ENCODE results near the gene PLEKHM1. TPM values are rescaled to one million over a fixed set of nuclear protein-coding genes. Genes with fewer than 3 reads are reported as not detected.
"Not testable (repeated sequence)": the region's sequence is repeated elsewhere in the genome, so short reads cannot be mapped to it uniquely, and the experiment has no call there.

PLEKHM1 gene
- total RNA-seq, 1 donor, result 25.0 TPM

DNA sequence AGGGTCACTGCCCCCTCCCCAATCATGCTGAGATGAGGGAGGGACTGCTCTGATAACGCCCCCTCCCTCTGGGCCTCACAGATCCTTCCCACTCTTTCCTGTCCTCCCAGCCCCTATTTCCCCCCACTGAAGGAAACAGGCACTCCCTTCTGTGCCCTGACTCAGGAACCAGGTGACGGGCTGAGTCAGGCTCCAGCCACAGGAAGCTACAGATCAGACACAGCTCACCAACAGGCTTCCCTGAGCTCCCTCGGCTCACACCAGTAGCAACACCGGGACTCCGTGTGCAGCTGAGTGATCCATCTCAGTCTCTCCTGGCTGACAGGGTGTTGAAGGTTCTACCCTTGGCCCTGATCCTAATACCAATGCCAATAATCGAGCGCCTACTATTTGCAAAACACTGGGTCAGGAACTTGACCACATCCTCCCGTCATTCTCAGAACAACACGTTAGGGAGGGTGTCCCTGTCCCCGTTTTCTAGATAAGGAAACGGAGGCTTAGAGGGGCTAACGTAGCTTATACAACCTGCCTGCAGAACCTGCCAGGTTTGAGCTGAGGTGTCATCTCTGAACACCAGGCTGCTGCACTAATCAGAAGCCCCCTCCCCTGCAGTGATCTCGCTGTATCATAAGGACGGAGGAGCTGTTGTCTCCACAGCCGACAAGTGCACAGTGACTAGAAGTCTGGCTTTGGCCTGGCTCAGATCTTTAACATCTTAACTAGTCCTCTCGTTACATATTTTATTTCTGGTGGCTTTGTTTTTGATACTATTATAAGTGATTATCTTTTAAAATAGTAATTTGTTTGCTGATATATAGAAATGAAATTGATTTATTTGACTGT, 44.4 kb downstream of the PLEKHM1 start:
- H3K4me3 ChIP-seq (ENCODE audit: low read depth, low read length), result not testable (repeated sequence)
- DNase-seq (ENCODE audit: low read depth), result peak; percentile 64

DNA sequence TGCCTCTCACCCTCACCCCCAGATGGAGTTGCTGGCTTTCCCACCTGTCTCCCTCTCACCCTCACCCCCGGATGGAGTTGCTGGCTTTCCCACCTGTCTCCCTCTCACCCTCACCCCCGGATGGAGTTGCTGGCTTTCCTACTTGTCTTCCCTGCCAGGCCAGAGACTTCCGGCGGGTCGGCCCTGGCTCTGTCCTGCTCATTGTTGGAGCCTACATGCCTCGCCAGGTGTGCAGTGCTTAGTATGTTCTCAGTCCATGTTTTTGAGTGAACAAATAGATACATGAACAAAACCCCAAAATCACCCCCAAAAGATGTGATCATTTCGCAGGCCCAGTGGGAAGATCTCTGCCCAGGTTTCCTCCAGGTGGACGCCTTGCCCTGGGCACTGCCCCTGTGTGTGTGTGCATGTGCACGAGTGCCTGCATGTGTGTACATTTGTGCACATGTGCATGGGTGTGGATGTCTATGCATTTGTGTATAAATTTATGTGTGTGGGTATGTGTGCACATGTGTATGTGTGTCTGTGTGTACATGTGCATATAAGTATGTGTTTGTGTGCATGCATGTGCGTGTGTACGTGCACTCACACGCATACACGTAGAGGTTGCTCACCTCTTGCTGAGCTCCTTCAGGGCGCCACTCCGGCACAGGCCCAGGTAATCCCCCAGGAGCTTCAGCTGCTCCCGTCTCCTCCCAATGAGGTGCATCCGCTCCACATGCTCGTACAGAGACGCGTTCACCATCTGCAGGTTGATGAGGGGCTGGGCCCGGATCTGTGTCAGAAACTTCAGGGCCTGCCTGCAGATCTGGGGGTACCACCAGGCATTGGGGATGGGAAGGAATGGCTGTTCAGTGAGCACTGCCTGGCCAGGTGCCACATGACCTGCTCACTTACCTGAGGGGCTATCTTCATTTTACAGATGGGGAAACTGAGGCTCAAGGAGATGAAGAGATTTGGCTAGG, 45.4 kb downstream of the PLEKHM1 start:
- DNase-seq (ENCODE audit: low read depth); H3K4me3 ChIP-seq (ENCODE audit: low read depth, low read length): not testable (repeated sequence)

DNA sequence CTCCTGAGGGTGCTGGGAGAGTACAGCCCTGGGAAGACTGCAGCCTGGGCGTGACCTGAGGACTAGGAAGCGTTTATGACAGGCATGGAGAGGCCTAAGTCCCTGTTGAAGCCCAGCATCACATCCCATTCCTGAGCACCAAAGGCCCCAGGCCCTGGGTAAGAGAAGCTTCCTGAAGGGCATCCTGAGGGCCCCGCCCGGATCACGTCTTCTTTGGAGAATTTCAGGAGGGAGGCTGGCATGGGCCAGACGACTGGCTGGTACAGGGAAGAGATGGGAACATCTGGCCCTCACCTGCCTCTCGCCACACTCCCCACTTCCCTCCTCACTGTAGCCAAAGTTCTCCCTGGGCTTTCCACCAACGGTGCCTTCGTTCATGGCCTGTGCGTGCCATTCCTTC, 46.2 kb downstream of the PLEKHM1 start:
- H3K4me3 ChIP-seq (ENCODE audit: low read depth, low read length); DNase-seq (ENCODE audit: low read depth): not testable (repeated sequence)

DNA sequence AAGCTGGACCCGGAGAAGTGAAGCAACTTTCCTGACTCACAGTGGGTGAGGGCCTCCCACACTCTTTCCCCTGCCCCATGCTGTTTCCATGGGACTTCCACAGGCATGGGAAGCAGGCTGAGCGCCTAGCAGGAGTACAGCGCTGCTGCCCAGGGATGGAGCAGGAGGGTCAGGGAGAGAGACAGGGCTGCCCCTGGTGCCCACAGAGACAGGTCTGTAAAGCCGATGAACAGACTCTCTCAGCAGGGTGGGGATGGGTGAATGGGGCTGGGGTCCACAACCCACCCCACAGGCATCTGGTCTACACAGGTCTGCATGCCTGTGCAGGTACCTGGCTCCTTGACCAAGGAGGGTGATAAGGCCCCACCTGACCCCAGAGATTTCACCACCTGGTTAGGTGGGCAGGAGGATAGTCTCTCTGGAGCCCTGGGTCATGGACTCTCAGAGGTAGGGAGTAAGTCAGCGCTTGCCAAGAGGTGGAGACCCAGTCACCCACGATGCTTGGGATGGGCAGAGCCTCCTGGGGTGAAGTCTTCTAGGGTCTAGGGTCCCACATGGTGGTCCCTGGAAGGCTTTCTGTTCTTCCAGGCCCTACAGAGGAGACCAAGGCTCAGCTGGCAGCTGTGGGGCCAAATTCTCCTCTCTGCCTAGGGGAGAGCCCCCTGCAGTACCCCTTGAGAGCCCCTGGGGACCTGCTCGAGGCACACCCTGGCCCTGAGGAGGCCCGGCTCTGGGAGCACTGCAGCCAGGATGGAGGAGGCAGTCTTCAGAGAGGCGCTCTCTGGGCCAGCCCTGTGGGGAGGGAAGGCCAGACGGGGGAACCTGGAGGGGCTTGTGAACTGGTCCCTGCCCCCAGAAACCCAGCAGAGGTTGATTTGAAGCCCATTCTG, 46.9 kb downstream of the PLEKHM1 start:
- not testable (repeated sequence) for DNase-seq (ENCODE audit: low read depth); H3K4me3 ChIP-seq (ENCODE audit: low read depth, low read length)

DNA sequence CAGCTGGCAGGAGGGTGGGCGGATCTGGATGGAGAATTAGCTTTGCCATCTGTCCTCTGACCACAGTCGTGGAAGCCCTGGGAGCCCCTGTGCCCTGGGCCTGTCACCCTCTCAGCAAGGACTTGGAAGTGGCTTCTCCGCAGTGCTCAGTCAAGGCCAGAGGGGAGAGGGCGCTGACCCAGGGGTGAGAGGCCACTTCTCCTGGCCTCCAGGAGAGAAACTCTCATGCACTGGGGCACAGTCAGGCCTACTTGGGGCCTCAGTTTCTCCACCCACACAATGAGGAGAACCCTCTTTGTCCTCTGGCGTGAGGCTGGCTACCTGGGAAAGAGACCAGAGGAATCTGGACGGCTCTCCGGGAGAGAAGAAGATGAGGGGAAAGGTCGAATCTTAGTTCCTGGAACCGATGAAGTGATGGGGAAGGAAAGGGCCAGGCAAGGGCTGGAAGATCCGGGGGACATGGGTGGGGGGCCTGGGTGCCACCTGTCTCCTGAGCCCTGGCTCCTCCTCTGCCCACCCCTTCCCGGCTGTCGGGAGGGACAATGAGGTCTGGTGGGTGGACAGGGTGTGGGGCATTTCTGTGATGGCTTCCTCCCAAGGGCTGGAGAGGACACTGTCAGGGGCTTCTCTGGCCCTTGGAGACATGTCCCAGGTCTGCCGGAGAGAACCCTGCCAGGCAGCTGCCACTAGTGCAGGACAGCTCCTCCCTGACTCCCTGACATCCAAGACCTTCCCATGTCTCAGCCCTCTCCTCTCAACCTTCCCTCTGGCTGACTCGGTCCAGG, 48.8 kb downstream of the PLEKHM1 start:
- TF ChIP-seq, protein P1, sequence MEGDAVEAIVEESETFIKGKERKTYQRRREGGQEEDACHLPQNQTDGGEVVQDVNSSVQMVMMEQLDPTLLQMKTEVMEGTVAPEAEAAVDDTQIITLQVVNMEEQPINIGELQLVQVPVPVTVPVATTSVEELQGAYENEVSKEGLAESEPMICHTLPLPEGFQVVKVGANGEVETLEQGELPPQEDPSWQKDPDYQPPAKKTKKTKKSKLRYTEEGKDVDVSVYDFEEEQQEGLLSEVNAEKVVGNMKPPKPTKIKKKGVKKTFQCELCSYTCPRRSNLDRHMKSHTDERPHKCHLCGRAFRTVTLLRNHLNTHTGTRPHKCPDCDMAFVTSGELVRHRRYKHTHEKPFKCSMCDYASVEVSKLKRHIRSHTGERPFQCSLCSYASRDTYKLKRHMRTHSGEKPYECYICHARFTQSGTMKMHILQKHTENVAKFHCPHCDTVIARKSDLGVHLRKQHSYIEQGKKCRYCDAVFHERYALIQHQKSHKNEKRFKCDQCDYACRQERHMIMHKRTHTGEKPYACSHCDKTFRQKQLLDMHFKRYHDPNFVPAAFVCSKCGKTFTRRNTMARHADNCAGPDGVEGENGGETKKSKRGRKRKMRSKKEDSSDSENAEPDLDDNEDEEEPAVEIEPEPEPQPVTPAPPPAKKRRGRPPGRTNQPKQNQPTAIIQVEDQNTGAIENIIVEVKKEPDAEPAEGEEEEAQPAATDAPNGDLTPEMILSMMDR (IDR thresholded peaks at IDR 0.05; ENCODE audit: insufficient read depth, low read depth, low read length), result no peak
- no peak for DNase-seq (ENCODE audit: low read depth)
- no peak overlapping the region for H3K4me3 ChIP-seq (ENCODE audit: low read depth, low read length)

DNA sequence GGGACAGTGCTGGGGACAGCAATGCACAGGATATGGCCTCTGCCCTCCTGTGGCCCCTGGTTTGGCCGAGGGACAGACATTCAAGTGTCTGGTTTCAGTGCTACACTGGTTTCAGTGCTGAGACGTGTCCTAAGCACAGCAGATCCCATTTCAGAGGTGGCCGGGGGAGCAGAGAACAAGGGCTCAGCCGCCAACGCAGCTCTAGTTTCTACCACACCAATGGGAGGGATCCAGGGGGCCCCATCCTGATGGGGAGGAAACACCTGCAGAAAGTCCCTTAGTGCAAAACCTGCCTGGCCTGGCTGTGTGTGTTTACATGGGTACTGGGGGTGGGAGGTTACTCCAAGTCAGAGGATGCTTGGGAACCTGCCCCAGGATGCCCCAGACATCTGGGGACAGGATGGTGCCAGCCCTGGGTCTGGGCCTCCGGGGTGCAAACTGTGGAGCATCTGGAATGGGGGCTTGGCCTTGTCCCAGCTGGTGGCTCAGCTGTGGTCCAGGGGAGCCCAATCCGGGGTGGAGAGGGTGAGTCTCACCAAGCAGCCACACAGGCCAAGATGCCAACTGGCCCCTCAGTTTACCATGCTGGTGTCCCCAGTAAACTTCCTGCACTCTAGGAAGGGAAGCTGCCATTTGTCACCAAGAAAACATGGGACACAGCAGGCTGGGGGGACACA, 49.5 kb downstream of the PLEKHM1 start:
- not testable (repeated sequence) for DNase-seq (ENCODE audit: low read depth); H3K4me3 ChIP-seq (ENCODE audit: low read depth, low read length)

DNA sequence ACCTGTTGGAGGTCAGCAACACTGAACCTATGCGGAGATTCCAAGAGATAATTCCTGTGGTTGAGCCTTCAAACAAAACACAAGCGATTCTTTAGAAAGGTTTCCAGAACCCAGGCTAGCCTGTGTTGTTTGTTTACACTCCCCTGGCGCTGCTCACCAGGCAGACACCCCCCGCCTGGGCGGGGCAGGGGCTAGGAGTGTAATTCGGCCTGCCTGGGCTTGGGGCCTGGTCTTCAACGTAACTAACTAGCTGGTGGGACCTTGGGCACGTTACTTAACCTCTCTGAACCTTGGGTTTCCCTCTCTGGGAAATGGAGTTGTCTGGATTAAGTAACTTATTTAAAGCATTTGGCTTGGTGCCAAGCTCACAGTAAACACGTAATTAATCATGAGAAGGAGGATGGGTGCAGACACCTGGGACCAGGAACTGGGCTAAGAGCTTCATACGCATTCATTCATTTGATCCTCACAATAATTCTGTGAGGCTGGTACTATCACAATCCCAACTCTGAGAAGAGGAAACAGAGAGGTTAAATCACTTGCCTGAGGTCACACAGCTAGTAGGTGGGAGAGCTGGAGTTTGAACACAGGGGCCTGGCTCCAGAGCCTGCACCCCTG, 50.3 kb downstream of the PLEKHM1 start:
- no peak overlapping the region for H3K4me3 ChIP-seq (ENCODE audit: low read depth, low read length)
- DNase-seq (ENCODE audit: low read depth), result peak; percentile 69
- TF ChIP-seq, protein P1 (IDR thresholded peaks at IDR 0.05; ENCODE audit: insufficient read depth, low read depth, low read length), result no peak

DNA sequence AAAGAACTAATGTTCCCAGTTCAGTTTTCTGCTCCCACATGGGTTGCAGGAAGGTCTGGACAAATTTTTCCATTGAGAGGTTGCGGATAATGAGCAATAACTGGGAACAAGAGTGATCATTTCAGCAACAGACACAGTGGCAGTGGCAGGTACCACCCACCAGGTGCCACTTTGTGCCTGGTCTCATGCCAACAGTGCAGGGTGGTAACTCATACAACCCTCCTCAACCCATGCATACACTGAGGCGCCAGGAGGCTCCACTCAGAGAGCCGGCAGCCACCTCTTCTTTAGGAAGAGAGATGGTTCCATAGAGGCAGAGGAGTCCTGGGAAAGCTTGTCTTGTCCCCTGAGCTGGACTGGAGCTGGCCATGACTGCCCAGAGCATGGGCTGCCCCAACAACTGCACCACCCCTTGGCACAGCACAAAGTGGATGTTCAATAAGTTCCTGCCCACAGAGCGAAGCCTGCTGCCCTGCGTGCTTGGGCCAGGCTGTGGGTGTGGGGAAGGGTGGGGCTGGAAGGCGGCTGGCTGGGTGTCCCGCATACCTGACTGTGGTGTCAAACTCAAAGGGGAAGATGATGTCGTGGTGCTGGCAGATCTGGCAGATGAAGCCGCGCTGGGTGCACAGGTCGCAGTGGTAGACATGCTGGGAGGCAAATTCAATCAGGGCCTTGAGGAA, 51.5 kb downstream of the PLEKHM1 start:
- DNase-seq (ENCODE audit: low read depth), result no peak
- H3K4me3 ChIP-seq (ENCODE audit: low read depth, low read length), result no peak overlapping the region
- TF ChIP-seq, protein P1 (IDR thresholded peaks at IDR 0.05; ENCODE audit: insufficient read depth, low read depth, low read length), result no peak
